Muscle layer of colon (tissue), 2 donors: ENCODE measurements around the gene TNFSF11.

Source experiments
- H3K27ac ChIP-seq: one replicate; pipeline ENCODE4 v1.7.0; 2013; ENCODE audit warnings: low read depth, mild to moderate bottlenecking, low read length, moderate library complexity
- H3K27me3 ChIP-seq, 2 donors: one replicate each; pipeline ENCODE4 v1.7.0; 2013; ENCODE audit warnings: low read length in 2 of 2, mild to moderate bottlenecking in 2 of 2; ENCODE audit not compliant: insufficient read depth in 2 of 2, control insufficient read depth in 1 of 2
- H3K36me3 ChIP-seq: one replicate; pipeline ENCODE4 v1.7.0; 2013; ENCODE audit warnings: mild to moderate bottlenecking, low read length; ENCODE audit not compliant: insufficient read depth
- H3K4me1 ChIP-seq: one replicate; pipeline ENCODE4 v1.7.0; 2013; ENCODE audit warnings: mild to moderate bottlenecking, low read length; ENCODE audit not compliant: insufficient read depth
- H3K4me3 ChIP-seq, 2 donors: one replicate each; pipeline ENCODE4 v1.7.0; 2013; ENCODE audit warnings: low read length in 2 of 2, low read depth in 1 of 2, mild to moderate bottlenecking in 1 of 2, moderate library complexity in 1 of 2
- H3K9ac ChIP-seq: one replicate; pipeline ENCODE4 v1.7.0; 2013; ENCODE audit warnings: low read length
- H3K9me3 ChIP-seq: one replicate; pipeline ENCODE4 v1.7.0; 2013; ENCODE audit warnings: mild to moderate bottlenecking, low read length
- donor health status: abdominal sarcoma.
- donor health status: Adenocarcinoma of cecum.

The TNFSF11 gene

DNA sequence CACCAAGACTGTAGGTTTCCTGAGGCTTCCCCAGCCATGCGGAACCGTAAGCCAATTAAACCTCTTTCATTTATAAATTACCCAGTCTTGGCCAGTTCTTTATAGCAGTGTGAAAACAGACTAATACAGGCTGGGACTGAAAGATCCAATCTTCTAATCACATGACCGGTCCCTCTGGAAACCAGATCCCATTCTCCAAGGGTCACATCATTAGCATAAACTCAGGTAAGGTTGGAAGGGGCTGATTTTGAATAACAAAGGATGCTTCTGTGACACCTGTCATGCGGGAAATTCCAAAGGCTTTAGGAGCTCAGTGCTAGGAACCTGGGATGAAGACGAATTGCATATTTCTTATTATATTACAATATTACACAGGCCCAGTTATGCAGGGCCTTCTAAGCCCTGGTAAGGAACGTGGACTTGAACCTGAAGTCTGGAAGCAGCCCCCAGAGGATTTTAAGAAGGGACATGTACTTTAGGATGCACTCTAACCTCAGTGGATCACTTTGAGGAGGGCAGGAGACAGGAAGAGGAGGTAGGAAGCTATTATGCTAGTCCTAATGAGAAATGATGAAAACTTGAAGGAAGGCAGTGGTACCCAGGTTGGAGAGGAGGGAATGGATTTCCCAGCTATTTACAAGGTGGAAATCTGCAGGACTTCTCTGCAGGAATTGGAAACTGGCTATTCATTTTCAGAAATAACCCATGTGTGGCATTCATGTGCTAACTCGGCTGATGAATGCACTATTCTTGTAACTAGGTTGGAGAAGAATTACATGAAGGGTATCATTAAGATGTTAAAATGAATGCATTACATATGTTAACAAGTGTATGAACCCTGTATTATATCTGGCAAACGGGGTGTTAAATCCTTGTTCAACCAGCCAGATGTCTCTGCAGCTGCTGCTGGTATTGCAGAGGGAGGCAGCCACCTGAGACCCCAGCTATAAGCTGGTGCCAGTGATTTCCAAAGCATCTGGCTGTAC, 19.3 kb downstream of the TNFSF11 start:
- H3K4me1 ChIP-seq = no peaks in the 10 kb centered on the region
- no peaks in the 10 kb centered on the region for H3K36me3 ChIP-seq
- H3K9me3 ChIP-seq = no peaks in the 10 kb centered on the region
- H3K27ac ChIP-seq = no peak overlapping the region
- H3K27me3 ChIP-seq = no peaks in the 10 kb centered on the region
- no peak overlapping the region for H3K4me3 ChIP-seq
- no peak overlapping the region for H3K9ac ChIP-seq

GRCh38 chr13:42594481-42595252, 20.7 kb downstream of the TNFSF11 start:
- Histone ChIP-seq H3K27me3 (no peaks in the 10 kb centered on the region), H3K4me1 (no peaks in the 10 kb centered on the region), H3K4me3 (no peak overlapping the region), H3K9ac (no peak overlapping the region), H3K36me3 (no peaks in the 10 kb centered on the region), H3K9me3 (no peaks in the 10 kb centered on the region), H3K27ac (no peak overlapping the region)

GRCh38 chr13:42595253-42595571, 21.3 kb downstream of the TNFSF11 start:
- no peaks in the 10 kb centered on the region for H3K27me3 ChIP-seq
- H3K4me1 ChIP-seq = no peaks in the 10 kb centered on the region
- H3K9ac ChIP-seq = no peak overlapping the region
- no peaks in the 10 kb centered on the region for H3K9me3 ChIP-seq
- H3K27ac ChIP-seq = no peak overlapping the region
- no peak overlapping the region for H3K4me3 ChIP-seq
- no peaks in the 10 kb centered on the region for H3K36me3 ChIP-seq

- Histone ChIP-seq H3K27me3 (no peaks in the 10 kb centered on the region), H3K4me1 (peaks cover 2% of the 10 kb centered on the region), H3K36me3 (no peaks in the 10 kb centered on the region), H3K27ac (no peak overlapping the region), H3K9me3 (no peaks in the 10 kb centered on the region), H3K9ac (no peak overlapping the region), H3K4me3 (no peak overlapping the region)
Measured at GRCh38 chr13:42597505-42597904, 23.6 kb downstream of the TNFSF11 start.

- Histone ChIP-seq H3K9ac (no peak overlapping the region), H3K27ac (no peak overlapping the region), H3K9me3 (no peaks in the 10 kb centered on the region), H3K27me3 (no peaks in the 10 kb centered on the region), H3K4me1 (peaks cover 16% of the 10 kb centered on the region), H3K4me3 (no peak overlapping the region), H3K36me3 (no peaks in the 10 kb centered on the region)
Measured at GRCh38 chr13:42600943-42601342, 27.0 kb downstream of the TNFSF11 start.

DNA sequence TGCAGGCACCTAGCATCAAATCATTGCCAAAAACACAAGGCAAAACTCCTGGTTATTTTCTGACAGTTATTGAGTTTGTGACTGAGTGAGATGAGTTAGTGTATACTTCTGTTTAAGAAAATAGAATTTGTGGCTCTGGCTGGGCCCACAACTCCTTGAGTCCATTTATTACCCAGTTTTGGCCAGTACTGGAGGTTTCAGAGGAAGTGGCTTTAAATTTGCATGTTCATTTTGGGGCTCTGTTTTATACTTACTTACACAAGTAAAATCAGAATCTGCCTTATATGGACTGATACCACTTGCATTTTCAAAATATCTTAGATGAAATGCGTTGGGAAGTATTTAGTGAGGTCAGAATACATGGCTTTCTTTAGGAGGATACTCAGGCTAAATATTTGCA, 29.0 kb downstream of the TNFSF11 start:
- H3K9ac ChIP-seq = no peak overlapping the region
- H3K27me3 ChIP-seq = no peaks in the 10 kb centered on the region
- peaks cover 16% of the 10 kb centered on the region for H3K4me1 ChIP-seq
- no peaks in the 10 kb centered on the region for H3K9me3 ChIP-seq
- H3K4me3 ChIP-seq = no peak overlapping the region
- no peak overlapping the region for H3K27ac ChIP-seq
- no peaks in the 10 kb centered on the region for H3K36me3 ChIP-seq

GRCh38 chr13:42603571-42603970, 29.6 kb downstream of the TNFSF11 start:
- Histone ChIP-seq H3K27me3 (no peaks in the 10 kb centered on the region), H3K27ac (no peak overlapping the region), H3K9ac (no peak overlapping the region), H3K9me3 (no peaks in the 10 kb centered on the region), H3K4me1 (peaks cover 16% of the 10 kb centered on the region), H3K36me3 (no peaks in the 10 kb centered on the region), H3K4me3 (no peak overlapping the region)

DNA sequence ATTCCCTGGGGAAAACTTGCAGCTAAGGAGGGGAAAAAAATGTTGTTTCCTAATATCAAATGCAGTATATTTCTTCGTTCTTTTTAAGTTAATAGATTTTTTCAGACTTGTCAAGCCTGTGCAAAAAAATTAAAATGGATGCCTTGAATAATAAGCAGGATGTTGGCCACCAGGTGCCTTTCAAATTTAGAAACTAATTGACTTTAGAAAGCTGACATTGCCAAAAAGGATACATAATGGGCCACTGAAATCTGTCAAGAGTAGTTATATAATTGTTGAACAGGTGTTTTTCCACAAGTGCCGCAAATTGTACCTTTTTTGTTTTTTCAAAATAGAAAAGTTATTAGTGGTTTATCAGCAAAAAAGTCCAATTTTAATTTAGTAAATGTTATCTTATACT, 33.6 kb downstream of the TNFSF11 start:
- Histone ChIP-seq H3K9me3 (no peaks in the 10 kb centered on the region), H3K4me3 (no peak overlapping the region), H3K36me3 (no peaks in the 10 kb centered on the region), H3K9ac (no peak overlapping the region), H3K27me3 (no peaks in the 10 kb centered on the region), H3K27ac (no peak overlapping the region), H3K4me1 (peaks cover 13% of the 10 kb centered on the region)

DNA sequence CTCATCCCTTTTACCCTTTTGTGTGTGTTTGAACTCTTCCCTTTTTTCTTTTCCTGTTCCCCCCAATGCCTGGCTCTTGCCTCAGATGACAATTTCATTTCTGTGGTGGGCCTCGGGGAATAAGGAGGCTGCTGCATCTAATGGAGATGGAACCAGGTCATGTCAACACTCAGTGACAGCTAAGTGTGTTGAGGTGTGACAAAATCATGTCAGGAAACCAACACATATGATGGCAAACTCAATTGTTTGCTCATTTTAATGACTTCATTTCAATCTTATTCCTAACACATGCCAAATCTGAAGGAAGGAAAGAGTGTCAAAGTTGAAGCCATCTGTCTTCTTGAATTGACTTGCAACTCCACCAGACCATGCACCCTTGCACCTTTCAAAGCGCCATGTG, 36.7 kb downstream of the TNFSF11 start:
- Histone ChIP-seq H3K9ac (no peak overlapping the region), H3K9me3 (no peaks in the 10 kb centered on the region), H3K27me3 (no peaks in the 10 kb centered on the region), H3K4me1 (no peaks in the 10 kb centered on the region), H3K36me3 (no peaks in the 10 kb centered on the region), H3K27ac (no peak overlapping the region), H3K4me3 (no peak overlapping the region)

GRCh38 chr13:42611086-42611779, 37.3 kb downstream of the TNFSF11 start:
- Histone ChIP-seq H3K27ac (no peak overlapping the region), H3K4me3 (no peak overlapping the region), H3K4me1 (no peaks in the 10 kb centered on the region), H3K9me3 (no peaks in the 10 kb centered on the region), H3K9ac (no peak overlapping the region), H3K27me3 (no peaks in the 10 kb centered on the region), H3K36me3 (no peaks in the 10 kb centered on the region)

- Histone ChIP-seq H3K4me1 (no peaks in the 10 kb centered on the region), H3K9me3 (no peaks in the 10 kb centered on the region), H3K9ac (no peak overlapping the region), H3K27me3 (no peaks in the 10 kb centered on the region), H3K4me3 (no peak overlapping the region), H3K27ac (no peak overlapping the region), H3K36me3 (no peaks in the 10 kb centered on the region)
Measured at GRCh38 chr13:42612021-42612765, 38.2 kb downstream of the TNFSF11 start.
